Left lung (tissue), 10 donors: ENCODE data around the gene SMARCAD1. TPM values are rescaled to one million over a fixed set of nuclear protein-coding genes. Genes with fewer than 3 reads are reported as not detected.

Experiments
- ATAC-seq: fragments of 200-7000 bp; cut with Tn5 transposase; one replicate; pipeline ENCODE4 v1.9.1; 2020; ENCODE audit warnings: moderate library complexity
- DNase-seq, 4 donors: peaks; one replicate each; pipeline ENCODE4 v3.0.0-alpha.2; 2013 to 2020
- H3K27ac ChIP-seq, 2 donors: fragments of 200-600 bp; sonication (generic) in 1 of 2; one replicate each; pipeline versions ENCODE4 v1.5.0 to v1.8.0; 2020 to 2021
- H3K27me3 ChIP-seq, 2 donors: fragments of 200-600 bp; sonication (generic) in 1 of 2; one replicate each; pipeline versions ENCODE4 v1.5.0 to v1.8.0; 2020 to 2021
- H3K36me3 ChIP-seq, 2 donors: fragments of 200-600 bp; sonication (generic) in 1 of 2; one replicate each; pipeline versions ENCODE4 v1.5.0 to v1.8.0; 2020 to 2021
- H3K4me1 ChIP-seq, 2 donors: fragments of 200-600 bp; one replicate each; pipeline ENCODE4 v1.8.0; 2021
- H3K4me3 ChIP-seq, 2 donors: fragments of 200-600 bp; sonication (generic) in 1 of 2; one replicate each; pipeline versions ENCODE4 v1.5.0 to v1.8.0; 2020 to 2021; ENCODE audit warnings: mild to moderate bottlenecking in 1 of 2
- H3K9me3 ChIP-seq, 2 donors: fragments of 200-600 bp; sonication (generic) in 1 of 2; one replicate each; pipeline versions ENCODE4 v1.5.0 to v1.8.0; 2020 to 2021
- CTCF ChIP-seq, 2 donors: fragments of 200-600 bp; sonication (generic) in 1 of 2; IDR thresholded peaks; one replicate each; pipeline versions ENCODE4 v1.5.0 to v1.8.0; 2021; ENCODE audit warnings: antibody characterized with exemption in 2 of 2
- intact Hi-C, 2 donors: fragments of 100-400 bp; cut with DNase I; formaldehyde crosslinking; loops; one replicate each; pipeline versions ENCODE4 v1.11.2 to v1.14.2; 2022
- polyA plus RNA-seq, 6 donors: library from polyadenylated mRNA; unstranded; fragments of 120-200 nt; gene quantifications; one replicate each; pipeline ENCODE4 v1.2.1, GENCODE V29; 2013; ENCODE audit not compliant: insufficient read length in 6 of 6
- total RNA-seq, 2 donors: library from RNA; stranded (reverse); fragmentation: NEBNext Ultra II Directional; extraction: Animal tissue kit (Norgen Biotek cat#: 25700); gene quantifications; one replicate each; pipeline ENCODE4 v1.2.1, GENCODE V29; 2021
- donor health status: DM: no; HTN: yes; CAD: no.
- donor health status: DM: no; HTN: no; CAD: no.

SMARCAD1 gene
- total and polyA plus RNA-seq, 8 donors = 20.9 to 65.5 (median 55.5) TPM

- Histone ChIP-seq H3K27ac (no peak overlapping the region), H3K27me3 (no peaks in the 10 kb centered on the region), H3K9me3 (no peaks in the 10 kb centered on the region), H3K4me1 (no peaks in the 10 kb centered on the region), H3K4me3 (no peak overlapping the region), H3K36me3 (peaks cover 0 to 36% of the 10 kb centered on the region in 2 donors)
- intact Hi-C loops = no loop called here
- ATAC-seq (no peak), DNase-seq (no peak)
- no peak for TF ChIP-seq CTCF (IDR thresholded peaks at IDR 0.05)
These were observed 43.4 kb downstream of the SMARCAD1 start for GRCh38 chr4:94251094-94251493.

- ATAC-seq = no peak
- DNase-seq = no peak
- no peak for TF ChIP-seq CTCF (IDR thresholded peaks at IDR 0.05)
- intact Hi-C loops = no loop called here
- Histone ChIP-seq H3K4me3 (no peak overlapping the region), H3K36me3 (peaks cover 0 to 32% of the 10 kb centered on the region in 2 donors), H3K4me1 (no peaks in the 10 kb centered on the region), H3K27me3 (no peaks in the 10 kb centered on the region), H3K9me3 (no peaks in the 10 kb centered on the region), H3K27ac (no peak overlapping the region)
These were observed 45.4 kb downstream of the SMARCAD1 start for GRCh38 chr4:94253036-94253435.

- H3K9me3 ChIP-seq = no peaks in the 10 kb centered on the region
- H3K27me3 ChIP-seq = no peaks in the 10 kb centered on the region
- no peaks in the 10 kb centered on the region for H3K4me1 ChIP-seq
- peaks cover 0 to 38% of the 10 kb centered on the region in 2 donors for H3K36me3 ChIP-seq
- H3K4me3 ChIP-seq = no peak overlapping the region
- TF ChIP-seq CTCF (IDR thresholded peaks at IDR 0.05) = no peak
- no peak for DNase-seq
- no peak overlapping the region for H3K27ac ChIP-seq
- no peak for ATAC-seq
- intact Hi-C loops = no loop called here
These were observed 48.6 kb downstream of the SMARCAD1 start for GRCh38 chr4:94256144-94256783.

GRCh38 chr4:94256828-94257227 lies 49.2 kb downstream of the SMARCAD1 start:
- intact Hi-C loops = no loop called here
- Histone ChIP-seq H3K36me3 (peaks cover 0 to 32% of the 10 kb centered on the region in 2 donors), H3K27me3 (no peaks in the 10 kb centered on the region), H3K9me3 (no peaks in the 10 kb centered on the region), H3K27ac (no peak overlapping the region), H3K4me1 (no peaks in the 10 kb centered on the region), H3K4me3 (no peak overlapping the region)
- TF ChIP-seq CTCF (IDR thresholded peaks at IDR 0.05) = peak in 1 of 2 donors; percentile 11
- no peak for ATAC-seq
- DNase-seq = no peak

GRCh38 chr4:94262163-94263016 lies 54.7 kb downstream of the SMARCAD1 start:
- DNase-seq (no peak), ATAC-seq (no peak)
- Histone ChIP-seq H3K4me3 (no peak overlapping the region), H3K4me1 (no peaks in the 10 kb centered on the region), H3K36me3 (peaks cover 0 to 9% of the 10 kb centered on the region in 2 donors), H3K27ac (no peak overlapping the region), H3K27me3 (no peaks in the 10 kb centered on the region), H3K9me3 (no peaks in the 10 kb centered on the region)
- intact Hi-C loops = no loop called here
- TF ChIP-seq CTCF (IDR thresholded peaks at IDR 0.05) = no peak
